ENCODE measurements around the gene HBQ1.
"Not testable (repeated sequence)": the region's sequence is repeated elsewhere in the genome, so short reads cannot be mapped to it uniquely, and the experiment has no call there.

HBQ1 gene

GRCh38 chr16:175011-175949 lies 5.0 kb upstream of the HBQ1 start:
- in situ Hi-C loops (cut with MboI; ENCODE audit: low pct_unique_long_range_greater_than_20kb, low sequenced_read_pairs, unreplicated experiment): no loop called here
- TF ChIP-seq, protein P1, sequence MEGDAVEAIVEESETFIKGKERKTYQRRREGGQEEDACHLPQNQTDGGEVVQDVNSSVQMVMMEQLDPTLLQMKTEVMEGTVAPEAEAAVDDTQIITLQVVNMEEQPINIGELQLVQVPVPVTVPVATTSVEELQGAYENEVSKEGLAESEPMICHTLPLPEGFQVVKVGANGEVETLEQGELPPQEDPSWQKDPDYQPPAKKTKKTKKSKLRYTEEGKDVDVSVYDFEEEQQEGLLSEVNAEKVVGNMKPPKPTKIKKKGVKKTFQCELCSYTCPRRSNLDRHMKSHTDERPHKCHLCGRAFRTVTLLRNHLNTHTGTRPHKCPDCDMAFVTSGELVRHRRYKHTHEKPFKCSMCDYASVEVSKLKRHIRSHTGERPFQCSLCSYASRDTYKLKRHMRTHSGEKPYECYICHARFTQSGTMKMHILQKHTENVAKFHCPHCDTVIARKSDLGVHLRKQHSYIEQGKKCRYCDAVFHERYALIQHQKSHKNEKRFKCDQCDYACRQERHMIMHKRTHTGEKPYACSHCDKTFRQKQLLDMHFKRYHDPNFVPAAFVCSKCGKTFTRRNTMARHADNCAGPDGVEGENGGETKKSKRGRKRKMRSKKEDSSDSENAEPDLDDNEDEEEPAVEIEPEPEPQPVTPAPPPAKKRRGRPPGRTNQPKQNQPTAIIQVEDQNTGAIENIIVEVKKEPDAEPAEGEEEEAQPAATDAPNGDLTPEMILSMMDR (IDR thresholded peaks at IDR 0.05; ENCODE audit: extremely low read depth, insufficient read depth, missing control alignments): no peak
- no peak for DNase-seq (ENCODE audit: low spot score)

DNA sequence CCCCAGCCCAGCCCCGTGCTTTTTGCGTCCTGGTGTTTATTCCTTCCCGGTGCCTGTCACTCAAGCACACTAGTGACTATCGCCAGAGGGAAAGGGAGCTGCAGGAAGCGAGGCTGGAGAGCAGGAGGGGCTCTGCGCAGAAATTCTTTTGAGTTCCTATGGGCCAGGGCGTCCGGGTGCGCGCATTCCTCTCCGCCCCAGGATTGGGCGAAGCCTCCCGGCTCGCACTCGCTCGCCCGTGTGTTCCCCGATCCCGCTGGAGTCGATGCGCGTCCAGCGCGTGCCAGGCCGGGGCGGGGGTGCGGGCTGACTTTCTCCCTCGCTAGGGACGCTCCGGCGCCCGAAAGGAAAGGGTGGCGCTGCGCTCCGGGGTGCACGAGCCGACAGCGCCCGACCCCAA lies 4.3 kb upstream of the HBQ1 start:
- DNase-seq (ENCODE audit: low spot score); in situ Hi-C loops (cut with MboI; ENCODE audit: low pct_unique_long_range_greater_than_20kb, low sequenced_read_pairs, unreplicated experiment): not testable (repeated sequence)

- DNase-seq (ENCODE audit: low spot score); in situ Hi-C loops (cut with MboI; ENCODE audit: low pct_unique_long_range_greater_than_20kb, low sequenced_read_pairs, unreplicated experiment): not testable (repeated sequence)
These were observed 3.5 kb upstream of the HBQ1 start, which contains the start of gene HBA1 for GRCh38 chr16:176477-177382. TSS of gene HBA1 (plus strand) at chr16:176680. CDS start at chr16:176717, 37 bp downstream.

DNA sequence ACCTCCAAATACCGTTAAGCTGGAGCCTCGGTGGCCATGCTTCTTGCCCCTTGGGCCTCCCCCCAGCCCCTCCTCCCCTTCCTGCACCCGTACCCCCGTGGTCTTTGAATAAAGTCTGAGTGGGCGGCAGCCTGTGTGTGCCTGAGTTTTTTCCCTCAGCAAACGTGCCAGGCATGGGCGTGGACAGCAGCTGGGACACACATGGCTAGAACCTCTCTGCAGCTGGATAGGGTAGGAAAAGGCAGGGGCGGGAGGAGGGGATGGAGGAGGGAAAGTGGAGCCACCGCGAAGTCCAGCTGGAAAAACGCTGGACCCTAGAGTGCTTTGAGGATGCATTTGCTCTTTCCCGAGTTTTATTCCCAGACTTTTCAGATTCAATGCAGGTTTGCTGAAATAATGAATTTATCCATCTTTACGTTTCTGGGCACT lies 2.9 kb upstream of the HBQ1 start:
- in situ Hi-C loops (cut with MboI; ENCODE audit: low pct_unique_long_range_greater_than_20kb, low sequenced_read_pairs, unreplicated experiment): no loop called here
- TF ChIP-seq, protein P1 (IDR thresholded peaks at IDR 0.05; ENCODE audit: extremely low read depth, insufficient read depth, missing control alignments): no peak
- no peak for DNase-seq (ENCODE audit: low spot score)

DNA sequence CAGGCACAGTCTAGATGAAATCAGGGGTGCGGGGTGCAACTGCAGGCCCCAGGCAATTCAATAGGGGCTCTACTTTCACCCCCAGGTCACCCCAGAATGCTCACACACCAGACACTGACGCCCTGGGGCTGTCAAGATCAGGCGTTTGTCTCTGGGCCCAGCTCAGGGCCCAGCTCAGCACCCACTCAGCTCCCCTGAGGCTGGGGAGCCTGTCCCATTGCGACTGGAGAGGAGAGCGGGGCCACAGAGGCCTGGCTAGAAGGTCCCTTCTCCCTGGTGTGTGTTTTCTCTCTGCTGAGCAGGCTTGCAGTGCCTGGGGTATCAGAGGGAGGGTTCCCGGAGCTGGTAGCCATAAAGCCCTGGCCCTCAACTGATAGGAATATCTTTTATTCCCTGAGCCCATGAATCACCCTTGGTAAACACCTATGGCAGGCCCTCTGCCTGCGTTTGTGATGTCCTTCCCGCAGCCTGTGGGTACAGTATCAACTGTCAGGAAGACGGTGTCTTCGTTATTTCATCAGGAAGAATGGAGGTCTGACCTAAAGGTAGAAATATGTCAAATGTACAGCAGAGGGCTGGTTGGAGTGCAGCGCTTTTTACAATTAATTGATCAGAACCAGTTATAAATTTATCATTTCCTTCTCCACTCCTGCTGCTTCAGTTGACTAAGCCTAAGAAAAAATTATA lies 2.1 kb upstream of the HBQ1 start:
- in situ Hi-C loops (cut with MboI; ENCODE audit: low pct_unique_long_range_greater_than_20kb, low sequenced_read_pairs, unreplicated experiment): no loop called here
- TF ChIP-seq, protein P1 (IDR thresholded peaks at IDR 0.05; ENCODE audit: extremely low read depth, insufficient read depth, missing control alignments): no peak
- DNase-seq (ENCODE audit: low spot score): no peak

DNA sequence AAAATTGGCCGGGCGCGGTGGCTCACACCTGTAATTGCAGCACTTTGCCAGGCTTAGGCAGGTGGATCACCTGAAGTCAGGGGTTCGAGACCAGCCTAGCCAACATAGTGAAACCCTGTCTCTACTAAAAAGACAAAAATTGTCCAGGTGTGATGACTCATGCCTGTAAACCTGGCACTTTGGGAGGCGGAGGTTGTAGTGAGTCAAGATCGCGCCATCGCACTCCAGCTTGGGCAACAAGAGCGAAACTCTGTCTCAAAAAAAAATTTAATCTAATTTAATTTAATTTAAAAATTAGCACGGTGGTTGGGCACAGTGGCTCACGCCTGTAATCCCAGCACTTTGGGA lies 1.6 kb upstream of the HBQ1 start:
- TF ChIP-seq, protein P1 (IDR thresholded peaks at IDR 0.05; ENCODE audit: extremely low read depth, insufficient read depth, missing control alignments): no peak
- in situ Hi-C loops (cut with MboI; ENCODE audit: low pct_unique_long_range_greater_than_20kb, low sequenced_read_pairs, unreplicated experiment): no loop called here
- no peak for DNase-seq (ENCODE audit: low spot score)

All from GM13977 (cell line).